HepG2 (cell line): Measurements from ENCODE around the gene RAD54L2. TPM values are rescaled to one million over a fixed set of nuclear protein-coding genes. Genes with fewer than 3 reads are reported as not detected.

Experiments used
- ATAC-seq: fragments of 200-7000 bp; cut with Tn5 transposase; 3 replicates; pipeline ENCODE4 v1.9.1; 2020; ENCODE audit warnings: mild to moderate bottlenecking, moderate library complexity
- BruUV-seq: library from RNA; stranded (reverse); fragments of 400-500 nt; replicated peaks from 2 replicates; lab custom pipeline; 2021; lab: Mats Ljungman, UMichigan
- CTCF ChIA-PET: fragments of 300-600 bp; formaldehyde crosslinking; extraction: SDS; loops from one replicate; lab custom pipeline; 2021; ENCODE audit warnings: low total read pairs, inconsistent platforms, low intra/inter-chr PET ratio; lab: Yijun Ruan, JAX
- POLR2A ChIA-PET: fragments of 350-600 bp; sonication (Branson Sonifier 250); formaldehyde crosslinking; loops from one replicate; lab custom pipeline; 2020; ENCODE audit warnings: antibody characterized with exemption, inconsistent platforms; lab: Yijun Ruan, JAX
- DNase-seq: peaks from one replicate; pipeline ENCODE4 v3.0.0-alpha.2; 2015; ENCODE audit warnings: low spot score
- FAIRE-seq: peaks from 3 replicates; lab custom pipeline; 2011; peaks lifted over from hg19 to GRCh38; lab: Jason Lieb, UNC
- H2AFZ ChIP-seq: one replicate; pipeline ENCODE4 v1.6.1; 2011; ENCODE audit warnings: low read length, inconsistent platforms
- H3K27ac ChIP-seq: fragments of 300-600 bp; 3 replicates; pipeline ENCODE4 v1.8.0; 2011; ENCODE audit warnings: mixed run types, mild to moderate bottlenecking, mixed read lengths, low read length, inconsistent platforms; ENCODE audit not compliant: insufficient read depth; ENCODE audit errors: extremely low read length
- H3K27me3 ChIP-seq, 2 experiments: fragments of 200-600 bp in 1 of 2; 2 replicates in 1 of 2; 3 replicates in 1 of 2; pipeline versions ENCODE4 v1.6.0 to v1.8.0; 2011; ENCODE audit warnings: low read length in 2 of 2, mild to moderate bottlenecking in 2 of 2, moderate library complexity in 2 of 2, inconsistent platforms in 1 of 2; ENCODE audit not compliant: insufficient read depth in 2 of 2, control insufficient read depth in 1 of 2
- H3K36me3 ChIP-seq, 2 experiments: fragments of 200-600 bp in 1 of 2; replicated peaks in 1 of 2; 2 replicates in 1 of 2; 3 replicates in 1 of 2; pipeline versions ENCODE4 v1.5.1 to v1.8.0; 2011; ENCODE audit warnings: low read length in 2 of 2, inconsistent platforms in 1 of 2; ENCODE audit not compliant: insufficient read depth in 2 of 2, control insufficient read depth in 1 of 2
- H3K4me1 ChIP-seq: 2 replicates; pipeline ENCODE4 v1.5.1; 2012; ENCODE audit warnings: low read length, inconsistent platforms; ENCODE audit not compliant: insufficient read depth
- H3K4me2 ChIP-seq: 2 replicates; pipeline ENCODE4 v1.6.0; 2011; ENCODE audit warnings: low read depth, low read length, inconsistent platforms
- H3K4me3 ChIP-seq, 3 experiments: fragments of 200-600 bp in 1 of 3; sonication (generic), shearing (Covaris generic) in 1 of 3; replicated peaks in 1 of 3; 2 replicates each; pipeline ENCODE4 v1.5.1; 2011 to 2016; ENCODE audit warnings: low read length in 3 of 3, inconsistent platforms in 2 of 3, low read depth in 2 of 3, mild to moderate bottlenecking in 2 of 3, control low read depth in 1 of 3, mixed read lengths in 1 of 3; ENCODE audit not compliant: insufficient read depth in 1 of 3
- H3K79me2 ChIP-seq: one replicate; pipeline ENCODE4 v1.6.1; 2011; ENCODE audit warnings: low read length, inconsistent platforms; ENCODE audit not compliant: insufficient read depth
- H3K9ac ChIP-seq: 2 replicates; pipeline ENCODE4 v1.6.0; 2011; ENCODE audit warnings: mild to moderate bottlenecking, low read depth, low read length, inconsistent platforms; ENCODE audit not compliant: insufficient read depth
- H3K9me3 ChIP-seq: 2 replicates; pipeline ENCODE4 v1.5.1; 2012; ENCODE audit warnings: mild to moderate bottlenecking, low read length
- H4K20me1 ChIP-seq: 2 replicates; pipeline ENCODE4 v1.6.0; 2011; ENCODE audit warnings: inconsistent platforms, mild to moderate bottlenecking, low read length, moderate library complexity; ENCODE audit not compliant: insufficient read depth
- RARA ChIP-seq: IDR thresholded peaks from 2 replicates; pipeline ENCODE4 v1.6.1; 2016; ENCODE audit warnings: missing genetic modification reagents, missing compliant biosample characterization
- SUZ12 ChIP-seq: fragments of 150-350 bp; IDR thresholded peaks from 2 replicates; pipeline ENCODE4 v1.6.1; 2014; ENCODE audit warnings: low read depth, low read length
- THYN1 ChIP-seq: sonication (generic); formaldehyde crosslinking; IDR thresholded peaks from 2 replicates; pipeline ENCODE4 v1.8.1; 2023; ENCODE audit warnings: low read depth, mild to moderate bottlenecking, moderate library complexity, missing genetic modification reagents, borderline replicate concordance
- ZC3H4 ChIP-seq: sonication (generic); formaldehyde crosslinking; IDR thresholded peaks from 2 replicates; pipeline ENCODE4 v1.4.0; 2020; ENCODE audit warnings: missing genetic modification reagents, borderline replicate concordance
- ZFP36L2 ChIP-seq: sonication (generic); formaldehyde crosslinking; IDR thresholded peaks from 2 replicates; pipeline ENCODE4 v1.4.0; 2020; ENCODE audit warnings: missing genetic modification reagents
- ZNF367 ChIP-seq: sonication (generic); formaldehyde crosslinking; IDR thresholded peaks from 2 replicates; pipeline ENCODE4 v1.4.0; 2020; ENCODE audit warnings: missing genetic modification reagents, borderline replicate concordance
- ZNF747 ChIP-seq: sonication (generic); formaldehyde crosslinking; IDR thresholded peaks from 2 replicates; pipeline ENCODE4 v1.8.1; 2023; ENCODE audit warnings: missing genetic modification reagents, mild to moderate bottlenecking, borderline replicate concordance
- ZNF775 ChIP-seq: sonication (generic); formaldehyde crosslinking; IDR thresholded peaks from 2 replicates; pipeline ENCODE4 v1.4.0; 2020; ENCODE audit warnings: missing genetic modification reagents, mild to moderate bottlenecking, moderate library complexity, borderline replicate concordance
- ZSCAN30 ChIP-seq: sonication (generic); formaldehyde crosslinking; IDR thresholded peaks from 2 replicates; pipeline ENCODE4 v1.5.0; 2020; ENCODE audit warnings: mild to moderate bottlenecking, missing genetic modification reagents
- WGBS: methylation state at CpG from one replicate; pipeline ENCODE4 v1.1.6; 2017; ENCODE audit warnings: low lambda C conversion rate; 5-methylcytosine and 5-hydroxymethylcytosine counted together
- in situ Hi-C: cut with HindIII; loops from 2 replicates; pipeline ENCODE4 v1.10.0; 2017; ENCODE audit warnings: low pct_unique_long_range_greater_than_20kb; ENCODE audit not compliant: extremely low pct_ligation_motif_present
- intact Hi-C: fragments of 100-400 bp; cut with micrococcal nuclease; formaldehyde crosslinking; loops from one replicate; pipeline ENCODE4 v1.10.0; 2022; ENCODE audit not compliant: unreplicated experiment
- polyA plus RNA-seq, 8 experiments: library from polyadenylated mRNA; depleted of rRNA in 3 of 8; stranded (reverse) in 7 of 8; unstranded in 1 of 8; fragments of >200 nt; fragmentation: Illumina TruSeq in 4 of 8; extraction: Trizol in 4 of 8; gene quantifications; 2 replicates each; pipeline versions ENCODE4 v1.2.1 to v1.2.3, GENCODE V29; 2011 to 2016; ENCODE audit warnings: low read depth in 4 of 8, missing spikeins in 1 of 8, mixed read lengths in 1 of 8; ENCODE audit not compliant: insufficient read depth in 1 of 8
- total RNA-seq, 5 experiments: library from RNA; depleted of rRNA; stranded (reverse); fragments of >200 nt; fragmentation: Illumina TruSeq; extraction: Trizol; gene quantifications; 2 replicates each; pipeline ENCODE4 v1.2.3, GENCODE V29; 2016; ENCODE audit warnings: low read depth in 1 of 5
- TF ChIP-seq, protein P1 (sequence below): IDR thresholded peaks from 2 replicates; pipeline ENCODE4 v1.6.1; 2016; ENCODE audit warnings: control low read depth
- TF ChIP-seq, protein P2 (sequence below): sonication (generic); formaldehyde crosslinking; IDR thresholded peaks from 2 replicates; pipeline ENCODE4 v1.5.1; 2020; ENCODE audit warnings: missing genetic modification reagents, mild to moderate bottlenecking, borderline replicate concordance
- TF ChIP-seq, protein P3 (sequence below): sonication (generic); formaldehyde crosslinking; IDR thresholded peaks from 2 replicates; pipeline ENCODE4 v1.8.1; 2023; ENCODE audit warnings: mild to moderate bottlenecking, moderate library complexity, missing genetic modification reagents

The RAD54L2 gene
- total and polyA plus RNA-seq, 2 of the 13 experiments (the other 11 are each of a cell fraction or from before 2014, with no cell fraction given) = 5.5 to 14.8 TPM

DNA sequence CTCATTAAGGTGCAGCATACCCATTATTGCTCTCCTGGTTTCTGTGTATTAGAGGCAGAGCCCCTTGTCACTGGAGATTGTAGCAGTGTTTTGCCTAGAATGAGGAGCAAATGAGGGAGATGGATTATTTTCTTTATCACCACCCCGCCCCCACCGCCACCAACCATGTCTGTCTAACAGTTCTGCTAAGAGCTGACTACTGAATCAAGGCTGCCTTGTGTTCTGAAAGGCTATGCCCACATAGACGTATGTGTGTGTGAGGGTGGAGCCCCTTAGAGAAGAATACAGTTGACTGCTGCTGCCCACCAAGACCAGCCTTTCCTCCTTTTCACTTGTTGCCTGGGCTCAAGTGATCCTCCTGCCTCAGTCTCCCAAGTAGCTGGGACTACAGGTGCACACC is 47.4 kb downstream of the RAD54L2 start:
- no TSS peak for BruUV-seq
- CTCF ChIA-PET = no interaction called here

More for the DNA sequence above, 47.4 kb downstream of the RAD54L2 start:
- ATAC-seq (no peak), FAIRE-seq (no peak), DNase-seq (no peak)
- Histone ChIP-seq H3K27ac (no peak overlapping the region), H3K4me3 (no peak overlapping the region), H4K20me1 (no peaks in the 10 kb centered on the region), H3K36me3 (peaks cover 6 to 8% of the 10 kb centered on the region in 2 experiments; a peak in 4 of 5 replicates), H3K9ac (no peak overlapping the region), H3K4me2 (no peak overlapping the region), H3K4me1 (peaks cover 17% of the 10 kb centered on the region), H3K27me3 (no peaks in the 10 kb centered on the region), H3K79me2 (peaks cover 2% of the 10 kb centered on the region), H2AFZ (no peak overlapping the region), H3K9me3 (no peaks in the 10 kb centered on the region)
- in situ Hi-C loops (no loop called here), intact Hi-C loops (no loop called here)
- no peak for TF ChIP-seq SUZ12
- TF ChIP-seq ZC3H4 (CRISPR knock-in tag) = no peak
- TF ChIP-seq, protein P1, sequence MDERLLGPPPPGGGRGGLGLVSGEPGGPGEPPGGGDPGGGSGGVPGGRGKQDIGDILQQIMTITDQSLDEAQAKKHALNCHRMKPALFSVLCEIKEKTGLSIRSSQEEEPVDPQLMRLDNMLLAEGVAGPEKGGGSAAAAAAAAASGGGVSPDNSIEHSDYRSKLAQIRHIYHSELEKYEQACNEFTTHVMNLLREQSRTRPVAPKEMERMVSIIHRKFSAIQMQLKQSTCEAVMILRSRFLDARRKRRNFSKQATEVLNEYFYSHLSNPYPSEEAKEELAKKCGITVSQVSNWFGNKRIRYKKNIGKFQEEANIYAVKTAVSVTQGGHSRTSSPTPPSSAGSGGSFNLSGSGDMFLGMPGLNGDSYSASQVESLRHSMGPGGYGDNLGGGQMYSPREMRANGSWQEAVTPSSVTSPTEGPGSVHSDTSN (CRISPR knock-in tag) = no peak
- no peak for TF ChIP-seq THYN1
- no peak for TF ChIP-seq ZNF367 (CRISPR knock-in tag)
- no peak for TF ChIP-seq RARA (CRISPR knock-in tag)
- no peak for TF ChIP-seq ZNF775
- no peak for TF ChIP-seq ZFP36L2 (CRISPR knock-in tag)
- TF ChIP-seq ZSCAN30 (CRISPR knock-in tag) = no peak
- TF ChIP-seq, protein P2, sequence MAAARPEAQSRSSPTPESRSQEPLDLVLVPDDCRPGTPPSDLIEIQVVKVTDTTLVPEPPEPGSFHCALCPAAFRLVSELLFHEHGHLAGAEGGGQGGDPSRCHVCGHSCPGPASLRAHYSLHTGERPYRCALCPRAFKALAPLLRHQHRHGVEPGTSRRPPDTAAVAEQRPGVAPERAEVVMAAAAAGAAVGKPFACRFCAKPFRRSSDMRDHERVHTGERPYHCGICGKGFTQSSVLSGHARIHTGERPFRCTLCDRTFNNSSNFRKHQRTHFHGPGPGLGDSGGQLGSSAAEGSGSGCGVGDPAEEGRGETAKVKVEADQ = no peak
- no peak for TF ChIP-seq ZNF747 (CRISPR knock-in tag)
- TF ChIP-seq, protein P3, sequence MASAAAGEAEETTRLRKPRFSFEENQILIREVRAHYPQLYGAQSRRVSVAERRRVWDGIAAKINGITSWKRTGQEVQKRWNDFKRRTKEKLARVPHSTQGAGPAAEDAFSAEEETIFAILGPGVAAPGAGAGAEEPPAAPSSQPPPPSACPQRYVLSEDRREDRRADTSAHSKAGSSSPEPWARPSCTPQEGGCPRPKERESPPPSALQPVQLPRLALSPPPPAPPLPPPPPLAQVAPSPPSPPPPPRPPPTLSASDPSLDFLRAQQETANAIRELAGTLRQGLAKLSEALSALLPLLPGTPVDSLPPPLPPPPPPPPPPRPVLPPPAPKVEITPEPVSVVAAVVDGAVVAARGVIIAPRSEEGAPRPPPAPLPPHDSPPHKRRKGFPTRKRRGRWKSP (CRISPR knock-in tag) = no peak
- POLR2A ChIA-PET = no interaction called here
- WGBS = 96% methylated on average over 3 of the region's 3 CpGs

Other genes with a start within 250 kb of the RAD54L2 start
- 111 and 269 TPM in 2 replicates for gene MANF, start 153.4 kb upstream of the RAD54L2 start, total RNA-seq (2016; rRNA removed; fragmentation: Illumina TruSeq; extraction: Trizol)
- gene MANF, start 153.4 kb upstream of the RAD54L2 start, polyA plus RNA-seq (2011; rRNA removed) = 47.6 and 55.4 TPM in 2 replicates
- 19.3 and 19.6 TPM in 2 replicates for gene RBM15B, start 147.4 kb upstream of the RAD54L2 start, total RNA-seq (2016; rRNA removed; fragmentation: Illumina TruSeq; extraction: Trizol)
- gene RBM15B, start 147.4 kb upstream of the RAD54L2 start, polyA plus RNA-seq (2011; rRNA removed) = 8.2 and 8.5 TPM in 2 replicates
- gene DCAF1, start 38.7 kb upstream of the RAD54L2 start, total RNA-seq (2016; rRNA removed; fragmentation: Illumina TruSeq; extraction: Trizol) = 14.3 and 23.3 TPM in 2 replicates
- 7.5 and 7.7 TPM in 2 replicates for gene DCAF1, start 38.7 kb upstream of the RAD54L2 start, polyA plus RNA-seq (2011; rRNA removed)
- gene TEX264, start 132.5 kb downstream of the RAD54L2 start, total RNA-seq (2016; rRNA removed; fragmentation: Illumina TruSeq; extraction: Trizol) = 18.8 and 35.2 TPM in 2 replicates
- 52.1 and 59.2 TPM in 2 replicates for gene TEX264, start 132.5 kb downstream of the RAD54L2 start, polyA plus RNA-seq (2011; rRNA removed)
- 0.07 TPM in 1 of 2 replicates, not detected in the other for gene GRM2, start 168.3 kb downstream of the RAD54L2 start, total RNA-seq (2016; rRNA removed; fragmentation: Illumina TruSeq; extraction: Trizol)
- gene GRM2, start 168.3 kb downstream of the RAD54L2 start, polyA plus RNA-seq (2011; rRNA removed) = 0.04 and 0.05 TPM in 2 replicates
- not detected in 2 replicates for gene IQCF6, start 240.5 kb downstream of the RAD54L2 start, total RNA-seq (2016; rRNA removed; fragmentation: Illumina TruSeq; extraction: Trizol)
- not detected in 2 replicates for gene IQCF6, start 240.5 kb downstream of the RAD54L2 start, polyA plus RNA-seq (2011; rRNA removed)